ENCODE measurements around the gene ETFDH. TPM values are rescaled to one million over a fixed set of nuclear protein-coding genes. Genes with fewer than 3 reads are reported as not detected.

The ETFDH gene
- polyA plus RNA-seq, 1 donor from 2014 or later = 45.1 TPM

DNA sequence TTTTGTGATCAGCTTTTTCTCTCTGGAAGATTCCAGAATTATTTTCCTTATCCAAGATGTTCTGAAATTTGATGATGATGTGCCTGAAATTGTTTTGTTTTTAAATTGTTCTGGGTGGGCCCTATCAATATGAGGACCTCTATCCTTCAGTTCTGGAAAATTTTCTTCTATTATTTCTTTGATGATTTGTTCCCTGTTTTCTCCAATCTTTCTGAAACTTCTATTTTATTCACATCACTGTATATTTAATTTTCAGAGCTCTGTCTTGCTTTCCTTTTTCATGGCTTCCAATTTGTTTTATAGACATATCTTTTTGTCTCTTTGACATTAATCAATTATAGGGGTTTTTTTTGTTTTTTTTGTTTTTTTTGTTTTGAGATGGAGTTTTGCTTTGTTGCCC, 84.5 kb downstream of the ETFDH start:
- H3F3A ChIP-seq (ENCODE audit: insufficient read depth, low read length, poor library complexity, severe bottlenecking) = no peaks in the 10 kb centered on the region
- no peaks in the 10 kb centered on the region for H4K20me1 ChIP-seq (ENCODE audit: insufficient read depth)
- no peaks in the 10 kb centered on the region for H3K79me2 ChIP-seq (replicated peaks; ENCODE audit: insufficient read depth, low read length)
- no peak overlapping the region for H3K4me2 ChIP-seq (ENCODE audit: low read length)
- H3K9me3 ChIP-seq (ENCODE audit: low read length) = no peaks in the 10 kb centered on the region
- no peak overlapping the region for H2AFZ ChIP-seq (ENCODE audit: low read depth, low read length)
- TF ChIP-seq, protein P1, sequence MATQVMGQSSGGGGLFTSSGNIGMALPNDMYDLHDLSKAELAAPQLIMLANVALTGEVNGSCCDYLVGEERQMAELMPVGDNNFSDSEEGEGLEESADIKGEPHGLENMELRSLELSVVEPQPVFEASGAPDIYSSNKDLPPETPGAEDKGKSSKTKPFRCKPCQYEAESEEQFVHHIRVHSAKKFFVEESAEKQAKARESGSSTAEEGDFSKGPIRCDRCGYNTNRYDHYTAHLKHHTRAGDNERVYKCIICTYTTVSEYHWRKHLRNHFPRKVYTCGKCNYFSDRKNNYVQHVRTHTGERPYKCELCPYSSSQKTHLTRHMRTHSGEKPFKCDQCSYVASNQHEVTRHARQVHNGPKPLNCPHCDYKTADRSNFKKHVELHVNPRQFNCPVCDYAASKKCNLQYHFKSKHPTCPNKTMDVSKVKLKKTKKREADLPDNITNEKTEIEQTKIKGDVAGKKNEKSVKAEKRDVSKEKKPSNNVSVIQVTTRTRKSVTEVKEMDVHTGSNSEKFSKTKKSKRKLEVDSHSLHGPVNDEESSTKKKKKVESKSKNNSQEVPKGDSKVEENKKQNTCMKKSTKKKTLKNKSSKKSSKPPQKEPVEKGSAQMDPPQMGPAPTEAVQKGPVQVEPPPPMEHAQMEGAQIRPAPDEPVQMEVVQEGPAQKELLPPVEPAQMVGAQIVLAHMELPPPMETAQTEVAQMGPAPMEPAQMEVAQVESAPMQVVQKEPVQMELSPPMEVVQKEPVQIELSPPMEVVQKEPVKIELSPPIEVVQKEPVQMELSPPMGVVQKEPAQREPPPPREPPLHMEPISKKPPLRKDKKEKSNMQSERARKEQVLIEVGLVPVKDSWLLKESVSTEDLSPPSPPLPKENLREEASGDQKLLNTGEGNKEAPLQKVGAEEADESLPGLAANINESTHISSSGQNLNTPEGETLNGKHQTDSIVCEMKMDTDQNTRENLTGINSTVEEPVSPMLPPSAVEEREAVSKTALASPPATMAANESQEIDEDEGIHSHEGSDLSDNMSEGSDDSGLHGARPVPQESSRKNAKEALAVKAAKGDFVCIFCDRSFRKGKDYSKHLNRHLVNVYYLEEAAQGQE (IDR thresholded peaks at IDR 0.05; ENCODE audit: borderline replicate concordance) = no peak
- TF ChIP-seq MXI1 (conservative IDR thresholded peaks at IDR 0.05; ENCODE audit: poor library complexity, severe bottlenecking) = no peak
- no peak for TF ChIP-seq EP300 (conservative IDR thresholded peaks at IDR 0.05; ENCODE audit: poor library complexity, severe bottlenecking)
- TF ChIP-seq TAF1 (IDR thresholded peaks at IDR 0.05; ENCODE audit: low read depth) = no peak
- TF ChIP-seq RAD21 (conservative IDR thresholded peaks at IDR 0.05) = no peak
- no peak for TF ChIP-seq SMC3 (conservative IDR thresholded peaks at IDR 0.05; ENCODE audit: poor library complexity)
- no peak for TF ChIP-seq POLR2AphosphoS5 (IDR thresholded peaks at IDR 0.05)
- TF ChIP-seq EZH2 (IDR thresholded peaks at IDR 0.05; ENCODE audit: borderline replicate concordance, insufficient read depth, low read length, poor library complexity, severe bottlenecking) = no peak
- TF ChIP-seq, protein P2, sequence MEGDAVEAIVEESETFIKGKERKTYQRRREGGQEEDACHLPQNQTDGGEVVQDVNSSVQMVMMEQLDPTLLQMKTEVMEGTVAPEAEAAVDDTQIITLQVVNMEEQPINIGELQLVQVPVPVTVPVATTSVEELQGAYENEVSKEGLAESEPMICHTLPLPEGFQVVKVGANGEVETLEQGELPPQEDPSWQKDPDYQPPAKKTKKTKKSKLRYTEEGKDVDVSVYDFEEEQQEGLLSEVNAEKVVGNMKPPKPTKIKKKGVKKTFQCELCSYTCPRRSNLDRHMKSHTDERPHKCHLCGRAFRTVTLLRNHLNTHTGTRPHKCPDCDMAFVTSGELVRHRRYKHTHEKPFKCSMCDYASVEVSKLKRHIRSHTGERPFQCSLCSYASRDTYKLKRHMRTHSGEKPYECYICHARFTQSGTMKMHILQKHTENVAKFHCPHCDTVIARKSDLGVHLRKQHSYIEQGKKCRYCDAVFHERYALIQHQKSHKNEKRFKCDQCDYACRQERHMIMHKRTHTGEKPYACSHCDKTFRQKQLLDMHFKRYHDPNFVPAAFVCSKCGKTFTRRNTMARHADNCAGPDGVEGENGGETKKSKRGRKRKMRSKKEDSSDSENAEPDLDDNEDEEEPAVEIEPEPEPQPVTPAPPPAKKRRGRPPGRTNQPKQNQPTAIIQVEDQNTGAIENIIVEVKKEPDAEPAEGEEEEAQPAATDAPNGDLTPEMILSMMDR (IDR thresholded peaks at IDR 0.05; ENCODE audit: poor library complexity, severe bottlenecking) = no peak
- no peak overlapping the region for H3K4me3 ChIP-seq (ENCODE audit: low read length)
- H3K9me2 ChIP-seq (ENCODE audit: insufficient read depth, low read length) = no peaks in the 10 kb centered on the region
- H3K36me3 ChIP-seq (ENCODE audit: insufficient read depth, low read length) = no peaks in the 10 kb centered on the region
- no peaks in the 10 kb centered on the region for H3K27me3 ChIP-seq (ENCODE audit: insufficient read depth, low read depth, low read length)
- no peak overlapping the region for H3K9ac ChIP-seq (ENCODE audit: low read length)
- H3K27ac ChIP-seq (ENCODE audit: low read length) = no peak overlapping the region

DNA sequence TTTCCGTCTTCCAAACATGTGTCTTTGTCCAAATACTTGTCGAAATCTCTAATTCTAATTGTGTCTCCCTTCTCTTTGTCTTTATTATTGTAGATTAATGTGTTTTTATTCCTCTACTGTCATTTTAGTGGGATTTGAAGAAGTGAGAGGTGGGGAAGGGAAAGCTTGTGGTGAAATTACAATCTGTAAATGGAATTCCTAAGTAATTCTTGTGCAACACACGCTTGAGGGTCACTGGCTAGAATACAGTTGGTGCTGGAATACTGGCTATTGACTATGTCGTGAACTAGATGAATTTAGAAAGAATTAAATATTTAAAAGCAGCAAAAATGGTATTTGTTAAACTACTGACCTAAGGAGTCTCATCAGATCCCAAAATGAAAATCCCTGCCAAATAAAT, 86.0 kb downstream of the ETFDH start:
- Histone ChIP-seq H2AFZ (ENCODE audit: low read depth, low read length) (no peak overlapping the region), H3K4me2 (ENCODE audit: low read length) (no peak overlapping the region), H3K9ac (ENCODE audit: low read length) (no peak overlapping the region), H3F3A (ENCODE audit: insufficient read depth, low read length, poor library complexity, severe bottlenecking) (no peaks in the 10 kb centered on the region), H3K9me2 (ENCODE audit: insufficient read depth, low read length) (no peaks in the 10 kb centered on the region), H4K20me1 (ENCODE audit: insufficient read depth) (no peaks in the 10 kb centered on the region), H3K27me3 (ENCODE audit: insufficient read depth, low read depth, low read length) (no peaks in the 10 kb centered on the region), H3K36me3 (ENCODE audit: insufficient read depth, low read length) (no peaks in the 10 kb centered on the region), H3K9me3 (ENCODE audit: low read length) (no peaks in the 10 kb centered on the region), H3K79me2 (replicated peaks; ENCODE audit: insufficient read depth, low read length) (no peaks in the 10 kb centered on the region), H3K27ac (ENCODE audit: low read length) (no peak overlapping the region), H3K4me3 (ENCODE audit: low read length) (no peak overlapping the region)
- TF ChIP-seq RAD21 (conservative IDR thresholded peaks at IDR 0.05) (no peak), EP300 (conservative IDR thresholded peaks at IDR 0.05; ENCODE audit: poor library complexity, severe bottlenecking) (no peak), EZH2 (IDR thresholded peaks at IDR 0.05; ENCODE audit: borderline replicate concordance, insufficient read depth, low read length, poor library complexity, severe bottlenecking) (no peak), SMC3 (conservative IDR thresholded peaks at IDR 0.05; ENCODE audit: poor library complexity) (no peak), MXI1 (conservative IDR thresholded peaks at IDR 0.05; ENCODE audit: poor library complexity, severe bottlenecking) (no peak), TAF1 (IDR thresholded peaks at IDR 0.05; ENCODE audit: low read depth) (no peak), POLR2AphosphoS5 (IDR thresholded peaks at IDR 0.05) (no peak)
- TF ChIP-seq, protein P1 (IDR thresholded peaks at IDR 0.05; ENCODE audit: borderline replicate concordance) = no peak
- TF ChIP-seq, protein P2 (IDR thresholded peaks at IDR 0.05; ENCODE audit: poor library complexity, severe bottlenecking) = no peak

All from neural cell (in vitro differentiated cells).